Lower lobe of right lung (tissue), 2 donors: ENCODE data around the gene POLR1A. TPM values are rescaled to one million over a fixed set of nuclear protein-coding genes. Genes with fewer than 3 reads are reported as not detected.
A peak's percentile ranks its signal among the peaks of the same experiment; 100 is the strongest.

Experiments
- ATAC-seq, 2 donors: fragments of 200-7000 bp; cut with Tn5 transposase; one replicate each; pipeline ENCODE4 v1.9.1; 2020 to 2022; ENCODE audit warnings: mild to moderate bottlenecking in 2 of 2, moderate library complexity in 2 of 2
- DNase-seq: peaks from one replicate; pipeline ENCODE4 v3.0.0-alpha.2; 2020
- H3K27ac ChIP-seq: fragments of 200-600 bp; one replicate; pipeline ENCODE4 v1.8.0; 2022
- H3K27me3 ChIP-seq: fragments of 200-600 bp; one replicate; pipeline ENCODE4 v1.8.0; 2022; ENCODE audit warnings: low read depth
- H3K36me3 ChIP-seq: fragments of 200-600 bp; one replicate; pipeline ENCODE4 v1.8.0; 2022; ENCODE audit warnings: mild to moderate bottlenecking
- H3K4me1 ChIP-seq: fragments of 200-600 bp; one replicate; pipeline ENCODE4 v1.8.0; 2022
- H3K4me3 ChIP-seq: fragments of 200-600 bp; one replicate; pipeline ENCODE4 v1.8.0; 2022; ENCODE audit warnings: mild to moderate bottlenecking
- H3K9me3 ChIP-seq: fragments of 200-600 bp; one replicate; pipeline ENCODE4 v1.8.0; 2022
- CTCF ChIP-seq: fragments of 200-600 bp; IDR thresholded peaks from one replicate; pipeline ENCODE4 v1.8.0; 2022; ENCODE audit warnings: antibody characterized with exemption, mild to moderate bottlenecking
- intact Hi-C: fragments of 100-400 bp; cut with DNase I; formaldehyde crosslinking; loops from one replicate; pipeline ENCODE4 v1.11.0; 2022
- total RNA-seq: library from RNA; stranded (reverse); fragmentation: NEBNext Ultra II Directional; extraction: Animal tissue kit (Norgen Biotek cat#: 25700); gene quantifications from one replicate; pipeline ENCODE4 v1.2.1, GENCODE V29; 2021
- donor health status: DM: no; HTN: yes; CAD: no; lungs with severe emphysema.

Gene POLR1A
- total RNA-seq, 1 donor from 2014 or later = 22.2 TPM

GRCh38 chr2:86062043-86062442 lies 43.6 kb downstream of the POLR1A start:
- Histone ChIP-seq H3K27ac (peak overlapping the region; percentile 14), H3K9me3 (no peaks in the 10 kb centered on the region), H3K4me3 (no peak overlapping the region), H3K27me3 (no peaks in the 10 kb centered on the region), H3K36me3 (peaks cover 35% of the 10 kb centered on the region), H3K4me1 (peaks cover 11% of the 10 kb centered on the region)
- TF ChIP-seq CTCF = no peak
- intact Hi-C loops = no loop called here
- no peak for DNase-seq
- peak in 1 of 2 donors; percentile 40 for ATAC-seq

- Histone ChIP-seq H3K27me3 (no peaks in the 10 kb centered on the region), H3K4me1 (peaks cover 4% of the 10 kb centered on the region), H3K27ac (no peak overlapping the region), H3K9me3 (no peaks in the 10 kb centered on the region), H3K4me3 (no peak overlapping the region), H3K36me3 (peaks cover 24% of the 10 kb centered on the region)
- intact Hi-C loops = no loop called here
- no peak for ATAC-seq
- no peak for DNase-seq
- no peak for TF ChIP-seq CTCF
Measured at GRCh38 chr2:86056590-86057331, 48.9 kb downstream of the POLR1A start.

GRCh38 chr2:86055314-86055713 lies 50.4 kb downstream of the POLR1A start:
- Histone ChIP-seq H3K36me3 (peaks cover 30% of the 10 kb centered on the region), H3K4me3 (no peak overlapping the region), H3K9me3 (no peaks in the 10 kb centered on the region), H3K27me3 (no peaks in the 10 kb centered on the region), H3K4me1 (no peaks in the 10 kb centered on the region), H3K27ac (no peak overlapping the region)
- TF ChIP-seq CTCF = no peak
- DNase-seq (no peak), ATAC-seq (no peak)
- intact Hi-C loops = no loop called here

GRCh38 chr2:86054535-86055082 lies 51.1 kb downstream of the POLR1A start:
- Histone ChIP-seq H3K4me3 (no peak overlapping the region), H3K36me3 (peaks cover 31% of the 10 kb centered on the region), H3K27ac (no peak overlapping the region), H3K9me3 (no peaks in the 10 kb centered on the region), H3K4me1 (no peaks in the 10 kb centered on the region), H3K27me3 (no peaks in the 10 kb centered on the region)
- TF ChIP-seq CTCF = no peak
- intact Hi-C loops = no loop called here
- DNase-seq (no peak), ATAC-seq (no peak)

GRCh38 chr2:86053166-86053565 lies 52.5 kb downstream of the POLR1A start:
- intact Hi-C loops = no loop called here
- Histone ChIP-seq H3K27ac (no peak overlapping the region), H3K9me3 (no peaks in the 10 kb centered on the region), H3K4me1 (no peaks in the 10 kb centered on the region), H3K36me3 (peaks cover 46% of the 10 kb centered on the region), H3K27me3 (no peaks in the 10 kb centered on the region), H3K4me3 (no peak overlapping the region)
- TF ChIP-seq CTCF = no peak
- ATAC-seq = peak in 1 of 2 donors; percentile 6
- no peak for DNase-seq
